CD8-positive, alpha-beta memory T cell (primary cell): ENCODE data around the gene FRMD6. TPM values are rescaled to one million over a fixed set of nuclear protein-coding genes. Genes with fewer than 3 reads are reported as not detected.

Source experiments
- CTCF ChIA-PET: fragments of 350-600 bp; sonication (Branson Sonifier 250); formaldehyde crosslinking; loops from one replicate; lab custom pipeline; 2021; ENCODE audit warnings: antibody characterized with exemption; lab: Charles Lee
- POLR2A ChIA-PET: fragments of 350-600 bp; sonication (Branson Sonifier 250); formaldehyde crosslinking; loops from one replicate; lab custom pipeline; 2021; ENCODE audit warnings: antibody characterized with exemption; lab: Charles Lee
- DNase-seq, 5 donors: peaks; one replicate each; pipeline versions ENCODE4 v3.0.0 to v3.0.0-alpha.2; 2020 to 2022; ENCODE audit warnings: mixed read lengths in 1 of 5
- H3K27ac ChIP-seq: one replicate; pipeline ENCODE4 v1.7.0; 2013; ENCODE audit warnings: low read depth, mild to moderate bottlenecking, low read length, moderate library complexity
- H3K27me3 ChIP-seq: 2 replicates; pipeline ENCODE4 v1.7.0; 2013; ENCODE audit warnings: low read length, mild to moderate bottlenecking; ENCODE audit not compliant: insufficient read depth, poor library complexity, severe bottlenecking
- H3K36me3 ChIP-seq: 2 replicates; pipeline ENCODE4 v1.7.0; 2013; ENCODE audit warnings: mild to moderate bottlenecking, low read length, moderate library complexity; ENCODE audit not compliant: insufficient read depth
- H3K4me1 ChIP-seq: 2 replicates; pipeline ENCODE4 v1.7.0; 2013; ENCODE audit warnings: mild to moderate bottlenecking, low read length, moderate library complexity; ENCODE audit not compliant: insufficient read depth
- H3K4me3 ChIP-seq: 2 replicates; pipeline ENCODE4 v1.7.0; 2013; ENCODE audit warnings: mild to moderate bottlenecking, low read length
- H3K9me3 ChIP-seq: 2 replicates; pipeline ENCODE4 v1.7.0; 2013; ENCODE audit warnings: mild to moderate bottlenecking, low read length
- H3K27ac Mint-ChIP-seq, 8 donors: one replicate each; pipeline ENCODE4 v1.8.0; 2020 to 2021; ENCODE audit warnings: mixed read lengths in 8 of 8, mild to moderate bottlenecking in 6 of 8, inconsistent platforms in 3 of 8, moderate library complexity in 3 of 8
- H3K27me3 Mint-ChIP-seq, 2 donors: one replicate each; pipeline ENCODE4 v1.8.0; 2020 to 2021; ENCODE audit warnings: mixed read lengths in 2 of 2, mild to moderate bottlenecking in 1 of 2, moderate library complexity in 1 of 2
- H3K36me3 Mint-ChIP-seq, 3 donors: one replicate each; pipeline ENCODE4 v1.8.0; 2020 to 2021; ENCODE audit warnings: mixed read lengths in 3 of 3, inconsistent platforms in 1 of 3, mild to moderate bottlenecking in 1 of 3
- H3K4me1 Mint-ChIP-seq, 3 donors: one replicate each; pipeline ENCODE4 v1.8.0; 2020 to 2021; ENCODE audit warnings: mixed read lengths in 3 of 3, inconsistent platforms in 1 of 3, mild to moderate bottlenecking in 1 of 3
- H3K4me3 Mint-ChIP-seq, 7 donors: one replicate each; pipeline ENCODE4 v1.8.0; 2020 to 2021; ENCODE audit warnings: mixed read lengths in 7 of 7, mild to moderate bottlenecking in 6 of 7, moderate library complexity in 4 of 7, inconsistent platforms in 2 of 7
- H3K9me3 Mint-ChIP-seq, 5 donors: one replicate each; pipeline ENCODE4 v1.8.0; 2020 to 2022; ENCODE audit warnings: mixed read lengths in 5 of 5, mild to moderate bottlenecking in 3 of 5, moderate library complexity in 2 of 5, inconsistent platforms in 1 of 5
- polyA plus RNA-seq: library from polyadenylated mRNA; unstranded; fragments of 300-500 nt; fragmentation: Illumina TruSeq; gene quantifications from one replicate; pipeline ENCODE4 v1.2.3, GENCODE V29; 2021
- total RNA-seq, 2 experiments: library from RNA; stranded (reverse); gene quantifications; one replicate each; pipeline ENCODE4 v1.2.3, GENCODE V29; 2021

The FRMD6 gene
- total and polyA plus RNA-seq, 3 experiments from 2014 or later: 0.67 to 2.3 (median 2.2) TPM

GRCh38 chr14:51716610-51717009, 64.9 kb downstream of the FRMD6 start:
- H3K4me3 Mint-ChIP-seq: no peak overlapping the region
- H3K4me3 ChIP-seq: no peak overlapping the region
- H3K36me3 ChIP-seq: no peaks in the 10 kb centered on the region
- H3K27ac Mint-ChIP-seq: no peak overlapping the region
- no peaks in the 10 kb centered on the region for H3K4me1 Mint-ChIP-seq
- no peak overlapping the region for H3K27ac ChIP-seq
- H3K4me1 ChIP-seq: no peaks in the 10 kb centered on the region
- no peaks in the 10 kb centered on the region for H3K9me3 ChIP-seq
- ChIA-PET CTCF (no interaction called here), POLR2A (no interaction called here)
- H3K27me3 Mint-ChIP-seq: peaks cover 0 to 2% of the 10 kb centered on the region in 2 donors
- no peaks in the 10 kb centered on the region for H3K36me3 Mint-ChIP-seq
- no peaks in the 10 kb centered on the region for H3K27me3 ChIP-seq
- no peak for DNase-seq
- H3K9me3 Mint-ChIP-seq: no peaks in the 10 kb centered on the region

- no peaks in the 10 kb centered on the region for H3K9me3 Mint-ChIP-seq
- no peak overlapping the region for H3K4me3 ChIP-seq
- ChIA-PET CTCF (no interaction called here), POLR2A (no interaction called here)
- no peaks in the 10 kb centered on the region for H3K4me1 Mint-ChIP-seq
- no peak for DNase-seq
- H3K9me3 ChIP-seq: no peaks in the 10 kb centered on the region
- peaks cover 0 to 6% of the 10 kb centered on the region in 2 donors for H3K27me3 Mint-ChIP-seq
- H3K36me3 Mint-ChIP-seq: no peaks in the 10 kb centered on the region
- no peaks in the 10 kb centered on the region for H3K4me1 ChIP-seq
- no peak overlapping the region for H3K27ac Mint-ChIP-seq
- no peaks in the 10 kb centered on the region for H3K36me3 ChIP-seq
- H3K27me3 ChIP-seq: no peaks in the 10 kb centered on the region
- H3K4me3 Mint-ChIP-seq: no peak overlapping the region
- H3K27ac ChIP-seq: no peak overlapping the region
Observed at GRCh38 chr14:51717766-51718165, 66.1 kb downstream of the FRMD6 start.

GRCh38 chr14:51719955-51720354, 68.2 kb downstream of the FRMD6 start:
- no peak overlapping the region for H3K4me3 Mint-ChIP-seq
- Histone ChIP-seq H3K36me3 (no peaks in the 10 kb centered on the region), H3K27me3 (no peaks in the 10 kb centered on the region), H3K27ac (no peak overlapping the region), H3K4me3 (no peak overlapping the region), H3K4me1 (no peaks in the 10 kb centered on the region), H3K9me3 (no peaks in the 10 kb centered on the region)
- H3K4me1 Mint-ChIP-seq: no peaks in the 10 kb centered on the region
- H3K9me3 Mint-ChIP-seq: no peaks in the 10 kb centered on the region
- DNase-seq: no peak
- ChIA-PET POLR2A (no interaction called here), CTCF (no interaction called here)
- no peak overlapping the region for H3K27ac Mint-ChIP-seq
- H3K36me3 Mint-ChIP-seq: no peaks in the 10 kb centered on the region
- peaks cover 0 to 6% of the 10 kb centered on the region in 2 donors for H3K27me3 Mint-ChIP-seq

- H3K9me3 ChIP-seq: no peaks in the 10 kb centered on the region
- POLR2A ChIA-PET: no interaction called here
- DNase-seq: no peak
- Mint-ChIP-seq H3K4me1 (no peaks in the 10 kb centered on the region), H3K9me3 (no peaks in the 10 kb centered on the region), H3K36me3 (no peaks in the 10 kb centered on the region), H3K4me3 (no peak overlapping the region), H3K27ac (no peak overlapping the region), H3K27me3 (peaks cover 0 to 8% of the 10 kb centered on the region in 2 donors)
- no peaks in the 10 kb centered on the region for H3K27me3 ChIP-seq
- H3K36me3 ChIP-seq: no peaks in the 10 kb centered on the region
- H3K4me1 ChIP-seq: no peaks in the 10 kb centered on the region
- no peak overlapping the region for H3K4me3 ChIP-seq
- H3K27ac ChIP-seq: no peak overlapping the region
- CTCF ChIA-PET: no interaction called here
Observed at GRCh38 chr14:51723990-51724389, 72.3 kb downstream of the FRMD6 start.

GRCh38 chr14:51724650-51725049, 72.9 kb downstream of the FRMD6 start:
- no peaks in the 10 kb centered on the region for H3K9me3 Mint-ChIP-seq
- H3K4me1 Mint-ChIP-seq: no peaks in the 10 kb centered on the region
- POLR2A ChIA-PET: no interaction called here
- CTCF ChIA-PET: no interaction called here
- Histone ChIP-seq H3K9me3 (no peaks in the 10 kb centered on the region), H3K27ac (no peak overlapping the region), H3K27me3 (no peaks in the 10 kb centered on the region), H3K4me1 (no peaks in the 10 kb centered on the region), H3K4me3 (no peak overlapping the region), H3K36me3 (no peaks in the 10 kb centered on the region)
- H3K27me3 Mint-ChIP-seq: peaks cover 0 to 8% of the 10 kb centered on the region in 2 donors
- H3K4me3 Mint-ChIP-seq: no peak overlapping the region
- H3K27ac Mint-ChIP-seq: no peak overlapping the region
- no peaks in the 10 kb centered on the region for H3K36me3 Mint-ChIP-seq
- DNase-seq: no peak

- no peak overlapping the region for H3K4me3 Mint-ChIP-seq
- DNase-seq: no peak
- Histone ChIP-seq H3K36me3 (no peaks in the 10 kb centered on the region), H3K9me3 (no peaks in the 10 kb centered on the region), H3K4me3 (no peak overlapping the region), H3K27me3 (no peaks in the 10 kb centered on the region), H3K4me1 (no peaks in the 10 kb centered on the region), H3K27ac (no peak overlapping the region)
- H3K4me1 Mint-ChIP-seq: no peaks in the 10 kb centered on the region
- H3K27me3 Mint-ChIP-seq: peaks cover 0 to 8% of the 10 kb centered on the region in 2 donors
- CTCF ChIA-PET: no interaction called here
- POLR2A ChIA-PET: no interaction called here
- H3K27ac Mint-ChIP-seq: no peak overlapping the region
- H3K36me3 Mint-ChIP-seq: no peaks in the 10 kb centered on the region
- H3K9me3 Mint-ChIP-seq: no peaks in the 10 kb centered on the region
Observed at GRCh38 chr14:51725061-51725460, 73.4 kb downstream of the FRMD6 start.

- Histone ChIP-seq H3K9me3 (no peaks in the 10 kb centered on the region), H3K4me3 (no peak overlapping the region), H3K27me3 (no peaks in the 10 kb centered on the region), H3K27ac (no peak overlapping the region), H3K36me3 (no peaks in the 10 kb centered on the region), H3K4me1 (no peaks in the 10 kb centered on the region)
- Mint-ChIP-seq H3K4me3 (no peak overlapping the region), H3K27me3 (peaks cover 4 to 8% of the 10 kb centered on the region in 2 donors), H3K36me3 (no peaks in the 10 kb centered on the region), H3K4me1 (no peaks in the 10 kb centered on the region), H3K27ac (no peak overlapping the region), H3K9me3 (no peaks in the 10 kb centered on the region)
- ChIA-PET POLR2A (no interaction called here), CTCF (no interaction called here)
- DNase-seq: no peak
Observed at GRCh38 chr14:51726166-51726899, 74.6 kb downstream of the FRMD6 start.

- no peak overlapping the region for H3K27ac Mint-ChIP-seq
- peaks cover 10 to 14% of the 10 kb centered on the region in 2 donors for H3K27me3 Mint-ChIP-seq
- POLR2A ChIA-PET: no interaction called here
- no peaks in the 10 kb centered on the region for H3K9me3 Mint-ChIP-seq
- H3K36me3 Mint-ChIP-seq: no peaks in the 10 kb centered on the region
- H3K27ac ChIP-seq: no peak overlapping the region
- H3K27me3 ChIP-seq: no peaks in the 10 kb centered on the region
- H3K4me1 Mint-ChIP-seq: no peaks in the 10 kb centered on the region
- no peaks in the 10 kb centered on the region for H3K4me1 ChIP-seq
- CTCF ChIA-PET: no interaction called here
- H3K4me3 ChIP-seq: no peak overlapping the region
- H3K36me3 ChIP-seq: no peaks in the 10 kb centered on the region
- no peak for DNase-seq
- H3K4me3 Mint-ChIP-seq: no peak overlapping the region
- H3K9me3 ChIP-seq: no peaks in the 10 kb centered on the region
Observed at GRCh38 chr14:51727526-51727925, 75.8 kb downstream of the FRMD6 start.
